GM12864 (cell line): ENCODE measurements around the gene ZNF600.
A peak's percentile ranks its signal among the peaks of the same experiment; 100 is the strongest.
"Not testable (repeated sequence)": the region's sequence is repeated elsewhere in the genome, so short reads cannot be mapped to it uniquely, and the experiment has no call there.

Experiments used
- DNase-seq: peaks from one replicate; pipeline ENCODE4 v3.0.0-alpha.2; 2011; ENCODE audit warnings: low read depth
- H3K4me3 ChIP-seq: 2 replicates; pipeline ENCODE4 v1.5.1; 2011; ENCODE audit warnings: mild to moderate bottlenecking, low read depth, low read length, control low read depth
- CTCF ChIP-seq: IDR thresholded peaks from 2 replicates; pipeline ENCODE4 v1.5.1; 2011; ENCODE audit warnings: low read depth, mild to moderate bottlenecking, moderate library complexity, low read length, control low read depth, inconsistent platforms; ENCODE audit errors: missing control alignments

The ZNF600 gene

GRCh38 chr19:52734331-52734892, 52.2 kb downstream of the ZNF600 start:
- H3K4me3 ChIP-seq, result peak overlapping the region; percentile 85
- no peak for TF ChIP-seq CTCF
- no peak for DNase-seq

- H3K4me3 ChIP-seq, DNase-seq: not testable (repeated sequence)
These were observed 60.5 kb downstream of the ZNF600 start for GRCh38 chr19:52726051-52726450.

GRCh38 chr19:52725528-52725961, 61.0 kb downstream of the ZNF600 start:
- no peak for TF ChIP-seq CTCF
- no peak overlapping the region for H3K4me3 ChIP-seq
- no peak for DNase-seq

- no peak for DNase-seq
- no peak for TF ChIP-seq CTCF
- H3K4me3 ChIP-seq, result no peak overlapping the region
These were observed 61.7 kb downstream of the ZNF600 start for GRCh38 chr19:52724701-52725514.

GRCh38 chr19:52723907-52724598, 62.5 kb downstream of the ZNF600 start:
- H3K4me3 ChIP-seq, DNase-seq: not testable (repeated sequence)

- DNase-seq, result no peak
- no peak for TF ChIP-seq CTCF
- H3K4me3 ChIP-seq, result no peak overlapping the region
These were observed 64.3 kb downstream of the ZNF600 start for GRCh38 chr19:52722062-52723003.

GRCh38 chr19:52720541-52720940, 66.0 kb downstream of the ZNF600 start:
- not testable (repeated sequence) for DNase-seq, H3K4me3 ChIP-seq

GRCh38 chr19:52716522-52716921, 70.1 kb downstream of the ZNF600 start:
- no peak overlapping the region for H3K4me3 ChIP-seq
- no peak for DNase-seq
- TF ChIP-seq CTCF, result no peak

GRCh38 chr19:52715902-52716301, 70.7 kb downstream of the ZNF600 start:
- not testable (repeated sequence) for DNase-seq, H3K4me3 ChIP-seq

GRCh38 chr19:52715330-52715729, 71.3 kb downstream of the ZNF600 start:
- not testable (repeated sequence) for DNase-seq, H3K4me3 ChIP-seq
